Tibial nerve (tissue), 4 donors: ENCODE data around the gene CELA1. TPM values are rescaled to one million over a fixed set of nuclear protein-coding genes. Genes with fewer than 3 reads are reported as not detected.
A peak's percentile ranks its signal among the peaks of the same experiment; 100 is the strongest.

Experiments used
- DNase-seq, 2 donors: peaks; one replicate each; pipeline ENCODE4 v3.0.0-alpha.2; 2019; ENCODE audit warnings: low spot score in 2 of 2
- H3K27ac ChIP-seq, 4 donors: fragments of 200-600 bp; sonication (generic) in 3 of 4; one replicate each; pipeline ENCODE4 v1.5.1; 2017 to 2019; ENCODE audit warnings: mild to moderate bottlenecking in 1 of 4
- H3K27me3 ChIP-seq, 2 donors: fragments of 200-600 bp; sonication (generic) in 1 of 2; one replicate each; pipeline versions ENCODE4 v1.5.1 to v1.6.0; 2017 to 2019
- H3K36me3 ChIP-seq, 3 donors: fragments of 200-600 bp; sonication (generic); one replicate each; pipeline ENCODE4 v1.5.1; 2018 to 2019
- H3K4me1 ChIP-seq, 4 donors: fragments of 200-600 bp; sonication (generic) in 3 of 4; one replicate each; pipeline ENCODE4 v1.5.1; 2017 to 2019
- H3K4me3 ChIP-seq, 4 donors: fragments of 200-600 bp; sonication (generic) in 3 of 4; one replicate each; pipeline ENCODE4 v1.5.1; 2017 to 2019; ENCODE audit warnings: mild to moderate bottlenecking in 1 of 4, moderate library complexity in 1 of 4
- H3K9me3 ChIP-seq, 4 donors: fragments of 200-600 bp; sonication (generic) in 3 of 4; one replicate each; pipeline ENCODE4 v1.5.1; 2017 to 2019
- CTCF ChIP-seq, 5 experiments: fragments of 200-600 bp in 3 of 5; fragments of 450-650 bp in 2 of 5; sonication (generic) in 3 of 5; IDR thresholded peaks; one replicate each; pipeline ENCODE4 v1.5.1; 2016 to 2019; ENCODE audit warnings: antibody characterized with exemption in 5 of 5, mild to moderate bottlenecking in 3 of 5, moderate library complexity in 2 of 5
- EP300 ChIP-seq, 2 donors: sonication (generic); formaldehyde crosslinking; IDR thresholded peaks; one replicate each; pipeline ENCODE4 v1.6.1; 2017; ENCODE audit warnings: antibody characterized with exemption in 2 of 2, mild to moderate bottlenecking in 1 of 2
- POLR2A ChIP-seq, 2 donors: fragments of 450-650 bp; IDR thresholded peaks; one replicate each; pipeline ENCODE4 v1.6.1; 2017; ENCODE audit warnings: antibody characterized with exemption in 2 of 2, mild to moderate bottlenecking in 2 of 2, moderate library complexity in 2 of 2
- WGBS, 2 donors: methylation state at CpG; one replicate each; pipeline ENCODE4 v1.1.5; 2018; 5-methylcytosine and 5-hydroxymethylcytosine counted together
- total RNA-seq, 4 donors: library from RNA; depleted of rRNA; stranded (reverse); fragments of >200 nt; gene quantifications; one replicate each; pipeline ENCODE4 v1.1.0, GENCODE V29; 2016

Gene CELA1
- total RNA-seq = not detected

DNA sequence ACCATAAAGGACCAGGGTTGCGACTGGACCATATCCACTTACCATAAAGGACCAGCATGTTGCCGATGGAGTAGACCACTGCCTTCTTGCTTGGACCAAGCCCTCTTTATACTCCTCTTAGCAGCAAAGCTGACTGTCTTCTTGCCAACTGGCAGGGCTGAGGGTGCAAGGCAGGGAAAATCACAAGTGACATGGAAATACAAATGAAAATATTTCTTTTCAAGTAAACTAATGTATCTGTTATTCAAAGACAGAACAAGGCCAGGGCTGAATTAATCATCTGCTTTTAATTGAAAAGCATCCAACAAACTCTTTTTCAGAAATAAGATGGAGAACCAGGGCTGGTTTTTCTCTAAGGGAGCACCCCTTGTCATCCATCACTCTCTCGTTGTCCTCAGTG, at the start of gene CELA1:
Gene CELA1, minus strand, starts transcription at position 99 of the 400 bp plus-strand sequence. Its CDS starts 41 bp downstream, at position 58.
- H3K4me1 ChIP-seq = peaks cover 0 to under 1% (median 0%) of the 10 kb centered on the region in 4 donors
- H3K4me3 ChIP-seq = no peak within 1 kb of the TSS
- WGBS, 2 donors = 82 to 91% methylated on average over 3 of the region's 3 CpGs
- H3K36me3 ChIP-seq = no peaks in the 10 kb centered on the region
- H3K27me3 ChIP-seq = no peaks in the 10 kb centered on the region
- no peak for TF ChIP-seq EP300 (IDR thresholded peaks at IDR 0.05)
- TF ChIP-seq CTCF (IDR thresholded peaks at IDR 0.05) = no peak
- TF ChIP-seq POLR2A (IDR thresholded peaks at IDR 0.05) = no peak
- H3K27ac ChIP-seq = no peak within 1 kb of the TSS
- no peaks in the 10 kb centered on the region for H3K9me3 ChIP-seq
- DNase-seq = no peak

DNA sequence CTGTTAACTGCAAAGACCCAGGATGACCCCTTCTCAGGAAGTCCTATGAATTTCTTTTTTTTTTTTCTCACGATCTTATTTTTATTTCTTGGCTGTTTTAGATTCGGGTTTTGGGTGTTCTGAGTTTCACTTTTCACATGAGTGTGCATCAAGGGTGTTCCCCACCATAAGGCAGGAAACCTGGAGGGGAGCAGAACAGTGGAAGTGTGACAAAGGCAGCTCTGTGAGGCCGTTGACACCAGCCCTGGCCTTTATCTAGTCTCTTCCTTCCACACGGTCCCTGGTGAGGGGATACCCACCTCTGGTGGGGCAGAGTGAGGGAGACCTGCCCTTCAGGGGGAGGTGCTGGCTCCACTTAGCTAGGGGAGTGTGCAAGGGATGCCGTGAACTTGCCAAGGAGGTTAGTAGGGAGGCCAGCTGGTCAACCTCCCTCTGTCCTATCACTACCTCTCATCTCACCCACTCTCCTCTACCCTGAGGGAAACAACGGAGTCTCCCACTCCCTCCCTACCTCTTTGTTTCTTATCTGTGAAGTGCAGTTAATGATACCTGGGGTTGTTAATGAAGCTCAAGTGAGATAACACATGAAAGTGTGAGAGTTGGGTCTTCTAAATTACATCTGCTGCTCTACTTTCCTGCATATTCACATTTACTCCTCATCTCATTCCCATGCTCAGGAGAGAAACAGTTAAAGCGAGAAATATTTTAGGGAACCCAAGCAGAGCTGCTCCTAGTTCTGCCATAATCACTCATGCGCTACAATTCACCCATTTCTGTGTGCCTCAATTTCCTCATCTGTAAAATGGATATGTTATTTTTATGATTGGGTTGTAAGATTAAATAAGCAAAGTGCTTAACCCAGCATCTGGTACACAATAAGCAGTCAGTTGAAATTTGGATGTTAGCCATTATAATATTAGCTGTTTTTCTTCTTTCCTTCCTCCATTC, 49.1 kb upstream of the CELA1 start:
- TF ChIP-seq POLR2A (IDR thresholded peaks at IDR 0.05) (no peak), EP300 (IDR thresholded peaks at IDR 0.05) (no peak), CTCF (IDR thresholded peaks at IDR 0.05) (no peak)
- Histone ChIP-seq H3K4me1 (peaks cover 0 to 11% (median 10%) of the 10 kb centered on the region in 4 donors), H3K9me3 (no peaks in the 10 kb centered on the region), H3K27ac (no peak overlapping the region), H3K36me3 (no peaks in the 10 kb centered on the region), H3K4me3 (no peak overlapping the region), H3K27me3 (peaks cover 0 to 38% of the 10 kb centered on the region in 2 donors)
- 55 to 64% methylated on average over 8 of the region's 8 CpGs for WGBS, 2 donors
- no peak for DNase-seq

DNA sequence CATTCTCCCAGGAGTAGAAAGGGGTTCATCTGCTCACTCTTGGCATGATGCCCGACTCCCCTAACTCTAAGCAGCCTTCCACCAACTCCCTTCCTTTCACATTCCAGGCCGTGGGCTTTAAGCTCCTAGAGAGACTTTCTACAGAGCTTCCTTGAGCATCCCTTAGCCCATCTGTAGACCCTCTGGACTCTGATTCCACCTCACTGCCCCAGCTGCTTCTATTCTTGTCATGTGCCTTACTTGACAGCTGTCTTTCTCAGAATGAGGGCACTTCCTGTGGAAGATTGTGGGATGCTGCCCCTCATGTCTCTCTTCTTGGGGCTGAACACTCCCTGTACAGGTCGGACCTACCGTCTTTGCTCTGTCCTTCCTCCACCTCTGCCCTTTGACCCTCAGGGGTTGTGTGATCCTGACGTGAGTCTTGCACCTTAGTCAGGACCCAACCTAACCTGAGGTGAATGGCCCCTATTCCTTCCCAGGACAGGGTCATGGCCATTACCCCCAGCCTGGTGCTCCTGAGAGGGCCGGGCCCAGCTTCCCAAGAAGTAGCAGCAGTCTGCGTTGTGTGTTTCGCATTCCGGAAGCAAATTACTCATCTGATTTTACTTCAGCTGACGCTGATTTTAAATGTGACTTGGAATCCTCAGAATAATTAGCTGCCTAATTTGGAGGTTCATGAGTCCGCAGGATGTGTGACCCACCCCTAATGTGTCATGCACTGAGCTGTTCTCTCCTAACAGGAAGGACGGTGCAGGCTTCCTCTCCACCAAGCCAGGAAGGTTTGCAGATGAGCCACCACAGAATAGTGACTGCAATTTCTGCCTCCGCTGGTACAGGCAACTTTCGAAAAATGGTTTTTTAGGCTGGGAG, 47.4 kb upstream of the CELA1 start:
- Histone ChIP-seq H3K4me3 (no peak overlapping the region), H3K27me3 (peaks cover 0 to 40% of the 10 kb centered on the region in 2 donors), H3K36me3 (no peaks in the 10 kb centered on the region), H3K4me1 (peaks cover 0 to 11% (median 10%) of the 10 kb centered on the region in 4 donors), H3K27ac (peak overlapping the region in 1 of 4 donors; percentile 43), H3K9me3 (no peaks in the 10 kb centered on the region)
- 77 to 88% methylated on average over 14 of the region's 14 CpGs for WGBS, 2 donors
- no peak for TF ChIP-seq EP300 (IDR thresholded peaks at IDR 0.05)
- no peak for TF ChIP-seq POLR2A (IDR thresholded peaks at IDR 0.05)
- no peak for TF ChIP-seq CTCF (IDR thresholded peaks at IDR 0.05)
- no peak for DNase-seq

GRCh38 chr12:51392556-51393237, 46.2 kb upstream of the CELA1 start:
- Histone ChIP-seq H3K27ac (no peak overlapping the region), H3K4me1 (peaks cover 0 to 11% (median 10%) of the 10 kb centered on the region in 4 donors), H3K27me3 (peaks cover 0 to 40% of the 10 kb centered on the region in 2 donors), H3K9me3 (no peaks in the 10 kb centered on the region), H3K4me3 (peak overlapping the region in 3 of 4 donors; percentile 4 to 54 (median 50)), H3K36me3 (no peaks in the 10 kb centered on the region)
- TF ChIP-seq CTCF (IDR thresholded peaks at IDR 0.05) = no peak
- no peak for TF ChIP-seq EP300 (IDR thresholded peaks at IDR 0.05)
- no peak for TF ChIP-seq POLR2A (IDR thresholded peaks at IDR 0.05)
- WGBS, 2 donors = 31 to 42% methylated on average over 21 to 22 of the region's 22 CpGs
- DNase-seq = no peak
